ENCODE measurements around the gene FBXO28.

The FBXO28 gene

GRCh38 chr1:224159541-224159940 lies 45.6 kb downstream of the FBXO28 start:
- no peak for DNase-seq

GRCh38 chr1:224160171-224160682 lies 46.3 kb downstream of the FBXO28 start:
- DNase-seq, result no peak

GRCh38 chr1:224162768-224163167 lies 48.9 kb downstream of the FBXO28 start:
- no peak for DNase-seq

- no peak for DNase-seq
These were observed 49.4 kb downstream of the FBXO28 start for GRCh38 chr1:224163311-224163710.

GRCh38 chr1:224168859-224169380 lies 55.0 kb downstream of the FBXO28 start:
- no peak for DNase-seq

- no peak for DNase-seq
These were observed 55.9 kb downstream of the FBXO28 start for GRCh38 chr1:224169718-224170270.

GRCh38 chr1:224170343-224170742 lies 56.4 kb downstream of the FBXO28 start:
- DNase-seq, result no peak

GRCh38 chr1:224170748-224171478 lies 57.0 kb downstream of the FBXO28 start:
- DNase-seq, result no peak

GRCh38 chr1:224172229-224172628 lies 58.3 kb downstream of the FBXO28 start:
- no peak for DNase-seq

- DNase-seq, result no peak
These were observed 59.6 kb downstream of the FBXO28 start for GRCh38 chr1:224173523-224173922.

GRCh38 chr1:224175617-224176016 lies 61.7 kb downstream of the FBXO28 start:
- DNase-seq, result no peak

GRCh38 chr1:224177356-224177999 lies 63.6 kb downstream of the FBXO28 start:
- no peak for DNase-seq

GRCh38 chr1:224178894-224179293 lies 65.0 kb downstream of the FBXO28 start:
- DNase-seq, result no peak

GRCh38 chr1:224180783-224181452 lies 67.0 kb downstream of the FBXO28 start:
- no peak for DNase-seq

- DNase-seq, result no peak
These were observed 67.5 kb downstream of the FBXO28 start for GRCh38 chr1:224181453-224181810.

- DNase-seq, result no peak
These were observed 68.3 kb downstream of the FBXO28 start for GRCh38 chr1:224182057-224182865.

GRCh38 chr1:224182866-224183590 lies 69.1 kb downstream of the FBXO28 start, which contains the start of gene DEGS1:
DEGS1 (plus strand) TSS chr1:224183240; CDS start chr1:224183337, 97 bp downstream.
- DNase-seq, result peak; percentile 68

- peak; percentile 33 for DNase-seq
These were observed 69.8 kb downstream of the FBXO28 start for GRCh38 chr1:224183591-224184312.

GRCh38 chr1:224185208-224185607 lies 71.3 kb downstream of the FBXO28 start:
- no peak for DNase-seq

- DNase-seq, result no peak
These were observed 74.4 kb downstream of the FBXO28 start for GRCh38 chr1:224188286-224188685.

GRCh38 chr1:224189561-224189960 lies 75.7 kb downstream of the FBXO28 start:
- DNase-seq, result no peak
